ENCODE data around the gene TSHZ3. TPM values are rescaled to one million over a fixed set of nuclear protein-coding genes. Genes with fewer than 3 reads are reported as not detected.
A peak's percentile ranks its signal among the peaks of the same experiment; 100 is the strongest.

TSHZ3 gene
- total RNA-seq, 1 experiment from 2014 or later = 2.9 TPM

GRCh38 chr19:31337008-31337914 is 12.0 kb downstream of the TSHZ3 start:
- DNase-seq (ENCODE audit: low read depth) = no peak

DNA sequence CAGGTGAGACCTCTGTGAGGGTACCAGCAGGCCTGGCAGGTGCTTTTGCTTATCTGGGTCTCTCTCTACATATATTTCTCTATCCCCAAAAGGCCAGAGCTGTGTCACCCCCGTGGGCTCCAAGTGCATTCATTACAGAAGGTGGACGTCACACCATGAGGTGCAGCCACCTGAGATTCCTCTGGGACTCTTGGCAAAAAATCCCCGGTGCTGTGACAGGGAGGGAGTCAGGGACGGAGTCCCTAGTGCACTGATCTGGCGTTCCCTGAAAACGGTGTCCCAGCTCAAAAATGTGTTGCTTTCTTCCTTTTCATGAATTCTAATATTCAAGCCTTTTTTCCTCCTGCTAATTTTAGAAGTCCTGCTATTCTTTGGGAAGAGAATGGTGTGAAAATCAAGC is 13.5 kb downstream of the TSHZ3 start:
- DNase-seq (ENCODE audit: low read depth) = no peak

DNA sequence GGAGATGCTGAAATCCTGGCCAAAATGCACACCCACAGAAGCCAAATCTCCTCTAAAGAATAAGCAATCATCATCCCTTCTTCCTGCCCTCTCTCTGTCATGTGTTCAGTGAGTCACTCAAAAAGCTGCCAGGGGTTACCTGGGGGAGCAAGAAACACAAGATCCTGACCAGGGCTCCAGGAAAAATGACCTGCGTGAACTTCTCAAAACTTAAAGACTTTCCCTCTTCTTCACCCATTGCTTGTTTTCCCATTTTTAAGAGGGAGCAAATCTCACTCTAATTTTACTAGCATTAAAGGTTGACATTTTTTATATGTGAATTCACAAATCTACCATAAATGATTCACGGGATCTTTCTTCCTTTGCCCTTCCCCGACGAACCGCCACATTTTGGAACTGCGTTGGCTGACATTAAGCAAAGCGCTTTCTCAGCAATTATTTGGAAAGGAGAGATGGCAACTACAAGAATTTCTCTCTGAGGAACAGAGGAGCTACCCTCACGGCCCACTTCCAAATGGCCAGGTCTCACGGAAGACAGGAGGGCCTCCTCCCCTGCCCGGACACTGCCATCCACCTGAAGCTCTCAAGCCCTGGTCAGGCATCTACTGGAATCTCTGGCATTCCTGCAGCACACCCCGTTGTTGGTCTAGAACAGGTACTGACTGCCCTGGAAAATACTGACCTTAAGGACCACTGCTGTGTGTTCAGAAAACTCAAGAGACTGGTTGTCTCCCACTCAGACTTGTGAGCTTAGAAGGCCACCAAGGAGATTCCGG is 14.2 kb downstream of the TSHZ3 start:
- peak; percentile 36 for DNase-seq (ENCODE audit: low read depth)

DNA sequence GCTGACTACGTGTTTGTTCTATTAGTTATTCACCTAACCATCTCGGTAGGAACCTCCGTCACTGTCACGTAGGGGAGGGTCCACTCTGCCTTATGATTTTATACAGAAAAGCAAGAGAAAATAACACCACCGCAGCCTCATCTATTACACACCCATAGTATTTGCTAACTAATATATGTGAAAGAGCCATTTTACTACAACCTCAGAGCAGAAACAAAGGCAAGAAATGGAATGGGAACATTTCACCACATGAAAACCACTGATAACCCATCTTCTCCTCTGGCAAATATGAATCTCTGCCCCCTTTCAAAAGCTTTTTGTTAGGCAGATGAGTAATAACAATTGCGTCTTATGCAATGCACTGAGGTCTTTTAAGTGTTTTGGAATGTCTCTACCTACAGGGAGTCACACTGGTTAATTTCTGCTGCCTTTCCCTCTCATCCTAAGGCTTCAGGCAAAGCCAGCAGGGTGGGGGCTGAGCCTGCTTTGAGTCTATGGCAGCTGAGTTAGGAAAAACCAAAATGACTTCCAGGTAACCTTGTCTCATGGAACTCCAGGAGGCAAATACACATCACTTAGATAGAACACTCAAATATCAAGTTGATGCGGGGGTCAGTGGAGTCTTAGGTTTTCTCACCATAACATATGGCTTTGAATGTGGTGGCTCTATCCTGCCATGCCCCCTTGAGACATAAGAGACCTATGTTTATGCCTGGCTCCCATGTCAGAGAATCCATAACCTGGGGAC is 15.0 kb downstream of the TSHZ3 start:
- DNase-seq (ENCODE audit: low read depth) = peak; percentile 49

- no peak for DNase-seq (ENCODE audit: low read depth)
These were observed 17.1 kb downstream of the TSHZ3 start for GRCh38 chr19:31332096-31332495.

DNA sequence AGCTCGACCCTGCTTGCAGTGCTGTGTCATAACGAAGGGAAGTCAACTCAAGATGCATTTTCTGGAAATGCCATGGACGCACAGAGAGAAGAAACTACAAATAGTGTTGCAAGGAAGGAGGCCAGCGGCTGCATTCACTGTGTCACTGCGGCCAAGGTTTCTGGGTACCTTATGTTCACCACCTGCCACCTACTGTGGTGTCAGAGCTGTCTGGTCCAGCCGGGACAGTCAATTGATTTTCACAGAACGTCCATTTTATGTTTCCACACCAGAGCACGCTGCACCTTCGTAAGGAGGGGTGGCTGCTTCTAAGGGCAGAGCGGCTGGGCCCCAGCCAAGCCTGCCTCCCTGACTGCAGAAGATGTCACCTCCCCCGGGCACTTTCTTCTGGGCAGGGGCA is 17.7 kb downstream of the TSHZ3 start:
- DNase-seq (ENCODE audit: low read depth) = no peak

DNA sequence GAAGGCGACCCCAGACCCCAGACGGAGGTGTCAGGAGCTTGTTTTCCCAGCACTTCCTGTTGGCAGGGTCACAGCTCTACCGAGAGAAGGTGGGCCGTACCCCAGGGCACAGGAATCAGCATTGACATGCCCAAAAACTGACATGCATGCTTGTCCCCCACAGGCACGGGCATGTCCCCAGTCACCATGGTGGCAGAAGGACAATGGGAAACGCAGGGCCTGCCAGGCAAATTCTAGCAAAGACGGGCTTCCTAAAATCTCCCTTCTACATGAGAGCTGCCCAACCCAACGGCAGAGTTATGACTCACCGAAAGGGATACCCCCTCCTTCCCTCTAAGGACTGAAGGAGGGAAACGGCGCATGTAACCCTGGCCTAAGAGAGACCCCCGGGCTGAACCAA is 18.5 kb downstream of the TSHZ3 start:
- DNase-seq (ENCODE audit: low read depth) = no peak

DNA sequence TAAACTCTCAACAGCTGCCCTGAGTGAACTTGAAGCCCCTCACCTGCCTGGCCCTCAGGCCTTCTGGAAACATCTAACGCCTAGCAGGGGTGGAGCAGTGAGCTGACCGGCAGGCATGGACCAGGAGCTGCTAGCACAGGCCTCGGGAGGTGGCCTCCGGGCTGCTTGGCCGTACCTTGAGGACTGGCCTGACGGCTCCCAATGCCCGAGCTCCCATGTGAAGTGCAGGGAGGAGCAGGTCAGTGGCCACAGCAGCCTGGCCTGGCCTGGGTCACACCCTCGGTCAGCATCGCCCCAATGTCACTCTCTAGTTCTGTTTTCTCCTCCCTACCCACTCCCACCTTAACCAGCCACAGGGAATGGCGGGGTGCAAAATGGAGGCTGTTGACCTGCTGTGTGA is 19.0 kb downstream of the TSHZ3 start:
- DNase-seq (ENCODE audit: low read depth) = no peak

DNA sequence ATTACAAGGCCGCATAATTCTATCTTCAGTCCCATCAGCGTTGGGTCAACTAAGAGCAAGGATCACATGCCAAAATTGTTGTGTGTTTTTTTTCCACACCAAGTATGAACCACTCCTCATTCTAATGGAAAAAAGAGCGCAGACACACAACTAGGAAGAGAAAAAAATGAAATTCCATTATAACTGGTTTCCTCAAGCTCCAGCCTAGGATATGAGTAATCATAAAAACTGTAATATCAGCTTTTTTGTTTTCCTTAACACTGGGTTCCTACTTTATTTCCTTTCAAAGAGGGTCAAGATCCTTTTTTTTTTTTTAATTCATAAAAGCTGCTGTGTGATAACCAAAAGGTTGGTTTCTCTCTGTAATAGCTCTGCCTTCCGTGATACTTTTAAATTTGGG is 19.4 kb downstream of the TSHZ3 start:
- DNase-seq (ENCODE audit: low read depth) = no peak

- no peak for DNase-seq (ENCODE audit: low read depth)
These were observed 21.0 kb downstream of the TSHZ3 start for GRCh38 chr19:31328238-31328637.

DNA sequence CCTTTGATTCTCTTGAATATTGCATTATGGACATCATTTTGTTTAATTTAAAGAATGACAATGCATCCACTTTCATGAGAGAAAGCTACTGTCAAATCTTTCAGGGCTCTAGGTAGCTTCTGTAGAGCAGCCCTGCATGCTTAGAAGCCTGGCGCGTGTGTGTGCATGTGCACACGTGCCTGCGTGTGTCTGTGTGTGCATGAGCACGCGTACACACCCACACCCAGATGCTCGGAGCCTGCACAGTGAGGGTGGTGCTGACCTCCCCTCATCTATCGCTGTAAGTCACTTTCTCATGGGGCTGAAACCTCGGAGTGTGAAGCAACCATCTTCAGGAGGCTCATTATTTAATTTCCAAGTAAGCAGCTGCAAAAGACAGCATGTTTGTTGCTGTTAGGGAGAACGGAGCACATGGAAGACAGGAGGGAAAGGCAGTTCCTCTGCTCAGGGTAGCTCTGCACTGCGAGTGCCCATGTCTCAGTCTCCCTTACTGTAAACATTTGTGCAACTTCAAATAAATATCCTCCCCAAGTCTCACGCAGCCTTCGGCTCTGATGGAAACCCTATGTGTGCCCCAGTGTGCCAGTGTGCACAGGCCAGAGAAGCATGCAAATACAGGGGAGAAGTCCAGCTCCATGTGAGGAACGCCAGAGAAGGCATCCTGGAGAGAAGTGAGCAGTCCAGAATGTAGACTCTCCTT is 22.8 kb downstream of the TSHZ3 start:
- DNase-seq (ENCODE audit: low read depth) = no peak

DNA sequence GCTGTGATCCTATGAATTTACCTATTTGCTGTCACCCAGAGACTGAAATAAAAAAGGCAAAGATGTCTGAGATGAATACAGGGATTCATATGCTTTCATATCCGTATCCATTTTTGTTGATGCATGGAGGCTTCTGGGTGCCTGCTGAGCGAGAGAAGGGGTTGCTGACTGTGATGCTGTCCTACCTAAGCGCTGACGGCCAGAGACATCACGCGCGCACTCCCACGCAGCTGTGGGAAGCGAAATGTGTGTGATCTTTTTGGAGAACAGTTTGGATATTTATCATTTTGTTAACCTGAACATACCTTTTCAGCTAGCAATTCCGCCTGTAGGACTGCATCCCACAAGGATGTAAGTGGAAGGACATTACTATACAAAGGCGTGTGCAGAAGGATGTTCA is 23.9 kb downstream of the TSHZ3 start:
- DNase-seq (ENCODE audit: low read depth) = no peak

GRCh38 chr19:31319465-31319864 is 29.8 kb downstream of the TSHZ3 start:
- DNase-seq (ENCODE audit: low read depth) = no peak

DNA sequence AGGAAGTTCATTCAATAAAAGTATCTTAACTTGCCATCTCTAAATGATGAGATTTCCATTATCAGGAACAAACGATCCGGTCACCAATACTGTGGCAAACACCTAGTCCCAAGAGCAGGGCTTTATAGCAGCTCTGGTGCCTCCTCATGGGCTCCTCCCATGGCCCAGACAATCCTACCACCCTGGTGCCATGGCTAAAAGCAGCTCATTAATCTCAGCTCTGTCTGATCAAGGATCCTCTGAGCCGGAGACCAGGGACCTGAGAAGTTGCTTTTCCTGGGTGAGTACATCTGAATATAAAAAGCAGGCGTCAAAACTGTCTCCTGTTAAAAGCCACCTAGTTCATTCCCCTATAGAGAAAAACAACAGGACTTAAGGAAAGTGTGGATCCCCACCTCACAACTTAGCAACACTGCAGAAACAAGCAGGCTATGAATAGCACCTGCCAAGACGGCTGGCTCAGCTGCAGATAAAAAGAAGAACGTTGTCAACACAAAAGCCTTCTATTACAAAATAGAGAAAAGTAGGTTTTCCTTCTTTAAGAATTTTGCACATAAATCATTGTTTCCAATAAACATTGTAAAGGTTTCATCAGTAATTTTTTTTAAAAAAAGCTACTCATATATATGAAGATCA is 30.3 kb downstream of the TSHZ3 start:
- no peak for DNase-seq (ENCODE audit: low read depth)

GRCh38 chr19:31317570-31317969 is 31.7 kb downstream of the TSHZ3 start:
- no peak for DNase-seq (ENCODE audit: low read depth)

DNA sequence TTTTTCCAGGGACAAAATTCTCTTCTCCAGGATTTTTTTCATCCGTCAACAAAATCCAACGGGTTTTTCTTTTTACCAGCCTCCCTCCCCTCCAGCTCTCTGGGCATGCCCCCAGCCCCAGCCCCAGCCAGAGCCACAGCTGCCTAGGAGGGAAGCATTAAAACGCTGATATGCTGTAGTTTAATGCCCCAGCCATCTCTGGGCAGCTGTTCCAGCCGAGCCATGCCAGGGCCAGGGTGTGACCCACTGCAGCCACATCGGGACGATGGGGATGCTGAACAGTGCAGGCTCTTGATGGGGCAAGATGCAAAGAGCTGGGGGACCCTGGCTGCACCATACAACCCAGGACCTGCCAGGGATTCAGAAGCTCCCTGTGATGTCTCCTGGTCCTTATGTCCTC is 32.1 kb downstream of the TSHZ3 start:
- DNase-seq (ENCODE audit: low read depth) = no peak

- DNase-seq (ENCODE audit: low read depth) = no peak
These were observed 32.9 kb downstream of the TSHZ3 start for GRCh38 chr19:31316201-31316951.

- DNase-seq (ENCODE audit: low read depth) = no peak
These were observed 33.6 kb downstream of the TSHZ3 start for GRCh38 chr19:31315652-31316051.

GRCh38 chr19:31314849-31315629 is 34.2 kb downstream of the TSHZ3 start:
- DNase-seq (ENCODE audit: low read depth) = no peak

- DNase-seq (ENCODE audit: low read depth) = no peak
These were observed 35.1 kb downstream of the TSHZ3 start for GRCh38 chr19:31314156-31314555.
